Thyroid gland (tissue), 4 donors: ENCODE data around the gene FXYD5.

Experiments used
- POLR2A ChIP-seq, 2 donors: fragments of 450-650 bp; IDR thresholded peaks; one replicate each; pipeline ENCODE4 v1.6.1; 2017; ENCODE audit warnings: antibody characterized with exemption in 2 of 2, mild to moderate bottlenecking in 2 of 2, moderate library complexity in 1 of 2
- TF ChIP-seq, protein P1 (sequence below), 6 experiments: fragments of 200-600 bp in 3 of 6; fragments of 450-650 bp in 3 of 6; sonication (generic) in 3 of 6; IDR thresholded peaks; one replicate each; pipeline ENCODE4 v1.5.1; 2016 to 2019; ENCODE audit warnings: antibody characterized with exemption in 6 of 6, mild to moderate bottlenecking in 2 of 6, inconsistent platforms in 1 of 6, moderate library complexity in 1 of 6

DNA sequence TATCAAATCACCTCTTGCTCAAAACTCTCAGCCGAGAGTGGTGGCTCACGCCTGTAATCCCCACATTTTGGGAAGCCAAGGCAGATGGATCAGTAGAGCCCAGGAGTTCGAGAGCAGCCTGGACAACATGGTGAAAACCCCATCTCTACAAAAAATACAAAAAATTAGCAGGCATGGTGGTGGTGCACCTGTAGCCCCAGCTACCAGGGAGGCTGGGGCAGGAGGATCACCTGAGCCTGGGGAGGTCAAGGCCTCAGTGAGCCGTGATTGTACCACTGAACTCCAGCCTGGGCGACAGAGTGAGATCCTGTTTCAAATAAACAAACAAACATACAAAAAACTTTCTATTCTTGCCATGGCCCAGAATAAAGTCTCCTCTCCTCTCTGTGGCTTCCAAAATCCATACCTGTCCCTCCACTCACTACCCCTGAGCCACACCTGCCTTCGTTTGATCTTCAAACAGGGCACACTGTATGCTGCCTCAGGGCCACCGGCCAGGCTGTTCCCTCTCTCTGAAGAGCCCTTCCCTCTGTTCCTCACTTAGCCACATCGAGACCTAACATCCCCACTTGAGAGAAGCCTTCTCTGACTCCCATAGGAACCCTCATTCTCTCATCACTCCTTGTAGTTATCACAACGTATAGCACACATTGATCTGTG is 26.0 kb upstream of the FXYD5 start:
- TF ChIP-seq, protein P1, sequence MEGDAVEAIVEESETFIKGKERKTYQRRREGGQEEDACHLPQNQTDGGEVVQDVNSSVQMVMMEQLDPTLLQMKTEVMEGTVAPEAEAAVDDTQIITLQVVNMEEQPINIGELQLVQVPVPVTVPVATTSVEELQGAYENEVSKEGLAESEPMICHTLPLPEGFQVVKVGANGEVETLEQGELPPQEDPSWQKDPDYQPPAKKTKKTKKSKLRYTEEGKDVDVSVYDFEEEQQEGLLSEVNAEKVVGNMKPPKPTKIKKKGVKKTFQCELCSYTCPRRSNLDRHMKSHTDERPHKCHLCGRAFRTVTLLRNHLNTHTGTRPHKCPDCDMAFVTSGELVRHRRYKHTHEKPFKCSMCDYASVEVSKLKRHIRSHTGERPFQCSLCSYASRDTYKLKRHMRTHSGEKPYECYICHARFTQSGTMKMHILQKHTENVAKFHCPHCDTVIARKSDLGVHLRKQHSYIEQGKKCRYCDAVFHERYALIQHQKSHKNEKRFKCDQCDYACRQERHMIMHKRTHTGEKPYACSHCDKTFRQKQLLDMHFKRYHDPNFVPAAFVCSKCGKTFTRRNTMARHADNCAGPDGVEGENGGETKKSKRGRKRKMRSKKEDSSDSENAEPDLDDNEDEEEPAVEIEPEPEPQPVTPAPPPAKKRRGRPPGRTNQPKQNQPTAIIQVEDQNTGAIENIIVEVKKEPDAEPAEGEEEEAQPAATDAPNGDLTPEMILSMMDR (IDR thresholded peaks at IDR 0.05) = no peak
- TF ChIP-seq POLR2A (IDR thresholded peaks at IDR 0.05) = no peak
